ENCODE measurements around the gene TMEM9.

Gene TMEM9

DNA sequence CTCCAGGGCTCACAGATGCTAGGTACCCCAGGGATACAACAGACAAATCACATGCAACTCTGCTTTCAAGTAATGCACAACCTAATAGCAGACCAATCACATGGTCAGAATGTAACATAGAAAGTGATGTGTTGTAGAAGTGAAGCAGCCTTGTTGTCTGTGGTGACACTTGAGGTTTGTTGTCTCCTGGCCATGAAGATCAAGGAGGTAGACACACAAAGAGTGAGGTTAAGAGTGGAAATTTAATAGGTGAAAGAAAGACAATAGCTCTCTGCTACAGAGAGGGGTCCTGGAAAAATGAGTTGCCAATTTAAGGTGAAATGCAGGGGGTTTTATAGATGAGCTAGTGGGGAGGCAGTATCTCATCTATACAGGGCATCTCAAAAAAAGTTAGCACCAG, 2.5 kb upstream of the TMEM9 start:
- CTCF ChIA-PET = interaction anchor here (0.6 kb wide), 2 partner anchors 23 to 535 kb away, joined by 3 read pairs; no protein-coding TSS in a partner anchor
- H3K9me3 ChIP-seq (ENCODE audit: control insufficient read depth, insufficient read depth, low read depth, low read length) = no peaks in the 10 kb centered on the region

GRCh38 chr1:201156346-201156745, 2.1 kb upstream of the TMEM9 start:
- Histone ChIP-seq H3K36me3 (ENCODE audit: control insufficient read depth in 2 of 2, insufficient read depth in 1 of 2, low read length in 2 of 2) (peaks cover 3 to 17% of the 10 kb centered on the region in 2 experiments; a peak in 1 of 3 replicates), H3K9me3 (ENCODE audit: control insufficient read depth, insufficient read depth, low read depth, low read length) (no peaks in the 10 kb centered on the region), H3K27ac (ENCODE audit: extremely low read depth, low read depth, low read length) (no peak overlapping the region), H3K4me1 (ENCODE audit: control insufficient read depth, insufficient read depth, low read length) (no peaks in the 10 kb centered on the region; the same call in 1 of the 2 replicates), H3K4me3 (ENCODE audit: low read depth, low read length) (no peak overlapping the region)
- ChIA-PET POLR2A (interaction anchor here (2.0 kb wide), 1 partner anchor 15 kb away, joined by 7 read pairs; no protein-coding TSS in a partner anchor), CTCF (interaction anchor here (0.6 kb wide), 1 partner anchor 194 kb away, joined by 3 read pairs; no protein-coding TSS in a partner anchor)
- TF ChIP-seq SCRT2 (tag by site-specific recombination; IDR thresholded peaks at IDR 0.05) = peak; percentile 18; the same call in 1 of the 2 replicates
- TF ChIP-seq, protein P1, sequence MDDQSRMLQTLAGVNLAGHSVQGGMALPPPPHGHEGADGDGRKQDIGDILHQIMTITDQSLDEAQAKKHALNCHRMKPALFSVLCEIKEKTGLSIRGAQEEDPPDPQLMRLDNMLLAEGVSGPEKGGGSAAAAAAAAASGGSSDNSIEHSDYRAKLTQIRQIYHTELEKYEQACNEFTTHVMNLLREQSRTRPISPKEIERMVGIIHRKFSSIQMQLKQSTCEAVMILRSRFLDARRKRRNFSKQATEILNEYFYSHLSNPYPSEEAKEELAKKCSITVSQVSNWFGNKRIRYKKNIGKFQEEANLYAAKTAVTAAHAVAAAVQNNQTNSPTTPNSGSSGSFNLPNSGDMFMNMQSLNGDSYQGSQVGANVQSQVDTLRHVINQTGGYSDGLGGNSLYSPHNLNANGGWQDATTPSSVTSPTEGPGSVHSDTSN (CRISPR knock-in tag; IDR thresholded peaks at IDR 0.05) = no peak
- no peak for TF ChIP-seq ATF2 (tag by site-specific recombination; IDR thresholded peaks at IDR 0.05; ENCODE audit: low read depth)
- no peak for TF ChIP-seq ZNF596 (tag by site-specific recombination; IDR thresholded peaks at IDR 0.05)
- TF ChIP-seq ZNF19 (tag by site-specific recombination; IDR thresholded peaks at IDR 0.05; ENCODE audit: low read depth) = no peak

More for the DNA sequence above, 2.5 kb upstream of the TMEM9 start:
- Histone ChIP-seq H3K4me1 (ENCODE audit: control insufficient read depth, insufficient read depth, low read length) (no peaks in the 10 kb centered on the region; the same call in 1 of the 2 replicates), H3K27ac (ENCODE audit: extremely low read depth, low read depth, low read length) (no peak overlapping the region), H3K36me3 (ENCODE audit: control insufficient read depth in 2 of 2, insufficient read depth in 1 of 2, low read length in 2 of 2) (peaks cover 3 to 13% of the 10 kb centered on the region in 2 experiments; a peak in 1 of 3 replicates), H3K4me3 (ENCODE audit: low read depth, low read length) (no peak overlapping the region)
- no peak for TF ChIP-seq OSR2 (tag by site-specific recombination; IDR thresholded peaks at IDR 0.05)
- TF ChIP-seq ZNF350 (tag by site-specific recombination; IDR thresholded peaks at IDR 0.05) = no peak
- TF ChIP-seq ZNF37A (tag by site-specific recombination; IDR thresholded peaks at IDR 0.05) = no peak
- no peak for TF ChIP-seq TCF7L2 (IDR thresholded peaks at IDR 0.05; ENCODE audit: borderline replicate concordance, low read depth, low read length)
- TF ChIP-seq ZNF112 (tag by site-specific recombination; IDR thresholded peaks at IDR 0.05) = no peak
- no peak for TF ChIP-seq ZNF423 (tag by site-specific recombination; IDR thresholded peaks at IDR 0.05)
- TF ChIP-seq KLF10 (tag by site-specific recombination; IDR thresholded peaks at IDR 0.05) = no peak
- POLR2A ChIA-PET = interaction anchor here (2.0 kb wide), 1 partner anchor 14 kb away, joined by 7 read pairs; no protein-coding TSS in a partner anchor

DNA sequence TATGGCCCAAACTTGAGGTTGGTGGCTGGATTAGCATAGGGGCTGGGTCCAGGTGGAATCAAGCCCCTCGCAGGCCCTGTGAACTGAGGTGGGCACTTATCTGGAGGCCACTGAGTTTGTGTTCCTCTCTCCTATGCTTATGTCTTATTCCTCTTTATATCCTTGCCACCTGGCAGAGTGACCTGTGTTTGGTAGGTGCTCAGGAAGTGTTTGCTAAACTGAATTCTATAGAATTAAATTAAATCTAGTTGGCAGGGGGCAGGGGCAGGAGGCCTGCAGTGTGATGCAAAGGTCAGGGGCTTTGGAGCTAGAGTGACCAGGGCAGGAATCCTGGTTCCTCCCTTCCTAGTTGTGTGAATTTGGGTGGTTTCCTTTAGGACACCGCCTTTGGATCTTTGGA, 1.1 kb upstream of the TMEM9 start:
- POLR2A ChIA-PET = interaction anchor here (2.0 kb wide), 1 partner anchor 16 kb away, joined by 7 read pairs; no protein-coding TSS in a partner anchor
- CTCF ChIA-PET = interaction anchor here (0.7 kb wide), 1 partner anchor 69 kb away, joined by 3 read pairs; no protein-coding TSS in a partner anchor

GRCh38 chr1:201153474-201154388, 543 bp downstream of the TMEM9 start:
- no peaks in the 10 kb centered on the region; the same call in 1 of the 2 replicates for H3K4me1 ChIP-seq (ENCODE audit: control insufficient read depth, insufficient read depth, low read length)
- H3K4me3 ChIP-seq (ENCODE audit: low read depth, low read length) = peak overlapping the region; percentile 78
- ChIA-PET POLR2A (interaction anchor here (0.8 to 2.3 kb wide), 4 partner anchors 11 to 17 kb away, joined by 3 to 21 read pairs (median 4); no protein-coding TSS in a partner anchor), CTCF (interaction anchor here (0.7 to 1.9 kb wide), 6 partner anchors 21 to 208 kb away, joined by 3 to 10 read pairs (median 4); no protein-coding TSS in a partner anchor)
- no peaks in the 10 kb centered on the region for H3K9me3 ChIP-seq (ENCODE audit: control insufficient read depth, insufficient read depth, low read depth, low read length)
- peaks cover 14 to 44% of the 10 kb centered on the region in 2 experiments; a peak in 2 of 3 replicates for H3K36me3 ChIP-seq (ENCODE audit: control insufficient read depth in 2 of 2, insufficient read depth in 1 of 2, low read length in 2 of 2)
- H3K27ac ChIP-seq (ENCODE audit: extremely low read depth, low read depth, low read length) = peak overlapping the region; percentile 55; the same call in 1 of the 2 replicates
- TF ChIP-seq, protein P2, sequence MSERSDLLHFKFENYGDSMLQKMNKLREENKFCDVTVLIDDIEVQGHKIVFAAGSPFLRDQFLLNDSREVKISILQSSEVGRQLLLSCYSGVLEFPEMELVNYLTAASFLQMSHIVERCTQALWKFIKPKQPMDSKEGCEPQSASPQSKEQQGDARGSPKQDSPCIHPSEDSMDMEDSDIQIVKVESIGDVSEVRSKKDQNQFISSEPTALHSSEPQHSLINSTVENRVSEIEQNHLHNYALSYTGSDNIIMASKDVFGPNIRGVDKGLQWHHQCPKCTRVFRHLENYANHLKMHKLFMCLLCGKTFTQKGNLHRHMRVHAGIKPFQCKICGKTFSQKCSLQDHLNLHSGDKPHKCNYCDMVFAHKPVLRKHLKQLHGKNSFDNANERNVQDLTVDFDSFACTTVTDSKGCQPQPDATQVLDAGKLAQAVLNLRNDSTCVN (tag by site-specific recombination; optimal IDR thresholded peaks at IDR 0.05) = peak; percentile 78
- TF ChIP-seq ZNF530 (tag by site-specific recombination; IDR thresholded peaks at IDR 0.05; ENCODE audit: low read depth) (no peak), KLF8 (tag by site-specific recombination; IDR thresholded peaks at IDR 0.05) (peak; percentile 43; the same call in 1 of the 2 replicates), ZNF580 (tag by site-specific recombination; IDR thresholded peaks at IDR 0.05) (no peak), ZNF394 (tag by site-specific recombination; IDR thresholded peaks at IDR 0.05; ENCODE audit: borderline replicate concordance) (0 out of 2 replicates have a peak, but pooled peaks have one; percentile 15)
- TF ChIP-seq, protein P3, sequence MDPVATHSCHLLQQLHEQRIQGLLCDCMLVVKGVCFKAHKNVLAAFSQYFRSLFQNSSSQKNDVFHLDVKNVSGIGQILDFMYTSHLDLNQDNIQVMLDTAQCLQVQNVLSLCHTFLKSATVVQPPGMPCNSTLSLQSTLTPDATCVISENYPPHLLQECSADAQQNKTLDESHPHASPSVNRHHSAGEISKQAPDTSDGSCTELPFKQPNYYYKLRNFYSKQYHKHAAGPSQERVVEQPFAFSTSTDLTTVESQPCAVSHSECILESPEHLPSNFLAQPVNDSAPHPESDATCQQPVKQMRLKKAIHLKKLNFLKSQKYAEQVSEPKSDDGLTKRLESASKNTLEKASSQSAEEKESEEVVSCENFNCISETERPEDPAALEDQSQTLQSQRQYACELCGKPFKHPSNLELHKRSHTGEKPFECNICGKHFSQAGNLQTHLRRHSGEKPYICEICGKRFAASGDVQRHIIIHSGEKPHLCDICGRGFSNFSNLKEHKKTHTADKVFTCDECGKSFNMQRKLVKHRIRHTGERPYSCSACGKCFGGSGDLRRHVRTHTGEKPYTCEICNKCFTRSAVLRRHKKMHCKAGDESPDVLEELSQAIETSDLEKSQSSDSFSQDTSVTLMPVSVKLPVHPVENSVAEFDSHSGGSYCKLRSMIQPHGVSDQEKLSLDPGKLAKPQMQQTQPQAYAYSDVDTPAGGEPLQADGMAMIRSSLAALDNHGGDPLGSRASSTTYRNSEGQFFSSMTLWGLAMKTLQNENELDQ (tag by site-specific recombination; IDR thresholded peaks at IDR 0.05; ENCODE audit: low read depth) = no peak

More for the DNA sequence above, 1.1 kb upstream of the TMEM9 start:
- no peak overlapping the region for H3K4me3 ChIP-seq (ENCODE audit: low read depth, low read length)
- no peaks in the 10 kb centered on the region; the same call in 1 of the 2 replicates for H3K4me1 ChIP-seq (ENCODE audit: control insufficient read depth, insufficient read depth, low read length)
- peaks cover 8 to 27% of the 10 kb centered on the region in 2 experiments; a peak in 1 of 3 replicates for H3K36me3 ChIP-seq (ENCODE audit: control insufficient read depth in 2 of 2, insufficient read depth in 1 of 2, low read length in 2 of 2)
- H3K27ac ChIP-seq (ENCODE audit: extremely low read depth, low read depth, low read length) = no peak overlapping the region
- TF ChIP-seq ZNF169 (tag by site-specific recombination; IDR thresholded peaks at IDR 0.05) = no peak
- H3K9me3 ChIP-seq (ENCODE audit: control insufficient read depth, insufficient read depth, low read depth, low read length) = no peaks in the 10 kb centered on the region

Measured in HEK293 (cell line).